RWPE1 (cell line): ENCODE measurements around the gene GBP4.

Experiments used
- CTCF ChIA-PET: fragments of 350-600 bp; sonication (Branson Sonifier 250); formaldehyde crosslinking; extraction: SDS; loops from one replicate; lab custom pipeline; 2021; lab: Yijun Ruan, JAX
- POLR2A ChIA-PET: fragments of 400-600 bp; formaldehyde crosslinking; extraction: SDS; loops from one replicate; lab custom pipeline; 2020; ENCODE audit warnings: antibody characterized with exemption; ENCODE audit not compliant: low non-redundant PET; lab: Yijun Ruan, JAX
- DNase-seq: peaks from one replicate; pipeline ENCODE4 v3.0.0; 2012; ENCODE audit warnings: low spot score
- H3K27ac ChIP-seq: fragments of 450-650 bp; 2 replicates; pipeline ENCODE4 v1.5.1; 2017
- CTCF ChIP-seq: fragments of 450-650 bp; conservative IDR thresholded peaks from 2 replicates; pipeline ENCODE4 v1.5.1; 2017; ENCODE audit warnings: low read depth, mild to moderate bottlenecking

Gene GBP4

GRCh38 chr1:89146721-89147120 is 52.0 kb downstream of the GBP4 start:
- ChIA-PET POLR2A (no interaction called here), CTCF (interaction anchor here (0.5 kb wide), 1 partner anchor 123 kb away, joined by 3 read pairs; no protein-coding TSS in a partner anchor)
- TF ChIP-seq CTCF: no peak
- H3K27ac ChIP-seq: no peak overlapping the region
- DNase-seq: no peak

- DNase-seq: no peak
- H3K27ac ChIP-seq: no peak overlapping the region
- POLR2A ChIA-PET: no interaction called here
- no peak for TF ChIP-seq CTCF
- CTCF ChIA-PET: interaction anchor here (0.6 kb wide), 1 partner anchor 147 kb away, joined by 3 read pairs; no protein-coding TSS in a partner anchor
Observed at GRCh38 chr1:89143484-89143883, 55.3 kb downstream of the GBP4 start.

- ChIA-PET CTCF (no interaction called here), POLR2A (no interaction called here)
- no peak for DNase-seq
- no peak overlapping the region for H3K27ac ChIP-seq
- TF ChIP-seq CTCF: no peak
Observed at GRCh38 chr1:89142160-89142559, 56.6 kb downstream of the GBP4 start.

GRCh38 chr1:89133747-89134146 is 65.0 kb downstream of the GBP4 start:
- POLR2A ChIA-PET: no interaction called here

More at GRCh38 chr1:89133747-89134146, 65.0 kb downstream of the GBP4 start:
- CTCF ChIA-PET: no interaction called here
- TF ChIP-seq CTCF: no peak
- H3K27ac ChIP-seq: no peak overlapping the region
- DNase-seq: no peak
